Upper lobe of left lung (tissue), 4 donors: ENCODE measurements around the gene ATP10A.

Experiments
- CTCF ChIP-seq, 6 experiments: fragments of 450-650 bp in 4 of 6; fragments of 200-600 bp in 2 of 6; sonication (generic) in 2 of 6; IDR thresholded peaks; one replicate each; pipeline ENCODE4 v1.5.1; 2016 to 2019; ENCODE audit warnings: antibody characterized with exemption in 6 of 6
- POLR2A ChIP-seq, 4 donors: fragments of 450-650 bp; IDR thresholded peaks; one replicate each; pipeline ENCODE4 v1.5.1; 2016 to 2017; ENCODE audit warnings: antibody characterized with exemption in 4 of 4, mild to moderate bottlenecking in 2 of 4

- TF ChIP-seq POLR2A (IDR thresholded peaks at IDR 0.05) (no peak), CTCF (IDR thresholded peaks at IDR 0.05) (no peak)
Measured at GRCh38 chr15:25807063-25807462, 56.1 kb downstream of the ATP10A start.
